Panc1 (cell line): ENCODE measurements around the gene EED.
A peak's percentile ranks its signal among the peaks of the same experiment; 100 is the strongest.

Source experiments
- CTCF ChIP-seq: fragments of 450-650 bp; IDR thresholded peaks from 2 replicates; pipeline ENCODE4 v1.5.1; 2017; ENCODE audit warnings: mild to moderate bottlenecking
- POLR2AphosphoS5 ChIP-seq: IDR thresholded peaks from 2 replicates; pipeline ENCODE4 v1.6.1; 2012; ENCODE audit warnings: mild to moderate bottlenecking, low read depth, low read length, moderate library complexity
- TF ChIP-seq, protein P1 (sequence below), 2 experiments: IDR thresholded peaks; 2 replicates each; pipeline ENCODE4 v1.6.1; 2011 to 2012; ENCODE audit warnings: low read depth in 2 of 2, control low read depth in 1 of 2, low read length in 1 of 2, mild to moderate bottlenecking in 1 of 2, moderate library complexity in 1 of 2; ENCODE audit not compliant: insufficient read depth in 1 of 2

GRCh38 chr11:86275493-86276370, 31.2 kb downstream of the EED start:
- peak; percentile 18; the same call in 1 of the 2 replicates for TF ChIP-seq CTCF
- TF ChIP-seq, protein P1, sequence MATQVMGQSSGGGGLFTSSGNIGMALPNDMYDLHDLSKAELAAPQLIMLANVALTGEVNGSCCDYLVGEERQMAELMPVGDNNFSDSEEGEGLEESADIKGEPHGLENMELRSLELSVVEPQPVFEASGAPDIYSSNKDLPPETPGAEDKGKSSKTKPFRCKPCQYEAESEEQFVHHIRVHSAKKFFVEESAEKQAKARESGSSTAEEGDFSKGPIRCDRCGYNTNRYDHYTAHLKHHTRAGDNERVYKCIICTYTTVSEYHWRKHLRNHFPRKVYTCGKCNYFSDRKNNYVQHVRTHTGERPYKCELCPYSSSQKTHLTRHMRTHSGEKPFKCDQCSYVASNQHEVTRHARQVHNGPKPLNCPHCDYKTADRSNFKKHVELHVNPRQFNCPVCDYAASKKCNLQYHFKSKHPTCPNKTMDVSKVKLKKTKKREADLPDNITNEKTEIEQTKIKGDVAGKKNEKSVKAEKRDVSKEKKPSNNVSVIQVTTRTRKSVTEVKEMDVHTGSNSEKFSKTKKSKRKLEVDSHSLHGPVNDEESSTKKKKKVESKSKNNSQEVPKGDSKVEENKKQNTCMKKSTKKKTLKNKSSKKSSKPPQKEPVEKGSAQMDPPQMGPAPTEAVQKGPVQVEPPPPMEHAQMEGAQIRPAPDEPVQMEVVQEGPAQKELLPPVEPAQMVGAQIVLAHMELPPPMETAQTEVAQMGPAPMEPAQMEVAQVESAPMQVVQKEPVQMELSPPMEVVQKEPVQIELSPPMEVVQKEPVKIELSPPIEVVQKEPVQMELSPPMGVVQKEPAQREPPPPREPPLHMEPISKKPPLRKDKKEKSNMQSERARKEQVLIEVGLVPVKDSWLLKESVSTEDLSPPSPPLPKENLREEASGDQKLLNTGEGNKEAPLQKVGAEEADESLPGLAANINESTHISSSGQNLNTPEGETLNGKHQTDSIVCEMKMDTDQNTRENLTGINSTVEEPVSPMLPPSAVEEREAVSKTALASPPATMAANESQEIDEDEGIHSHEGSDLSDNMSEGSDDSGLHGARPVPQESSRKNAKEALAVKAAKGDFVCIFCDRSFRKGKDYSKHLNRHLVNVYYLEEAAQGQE (IDR thresholded peaks at IDR 0.05; ENCODE audit: insufficient read depth in 1 of 2, low read depth in 2 of 2, low read length in 1 of 2) = no peak
- TF ChIP-seq POLR2AphosphoS5 = no peak
